HepG2 (cell line): ENCODE data around the gene ALG3. TPM values are rescaled to one million over a fixed set of nuclear protein-coding genes. Genes with fewer than 3 reads are reported as not detected.

Experiments used
- ATAC-seq: fragments of 200-7000 bp; cut with Tn5 transposase; 3 replicates; pipeline ENCODE4 v1.9.1; 2020; ENCODE audit warnings: mild to moderate bottlenecking, moderate library complexity
- BruUV-seq: library from RNA; stranded (reverse); fragments of 400-500 nt; replicated peaks from 2 replicates; lab custom pipeline; 2021; lab: Mats Ljungman, UMichigan
- CTCF ChIA-PET: fragments of 300-600 bp; formaldehyde crosslinking; extraction: SDS; loops from one replicate; lab custom pipeline; 2021; ENCODE audit warnings: low total read pairs, inconsistent platforms, low intra/inter-chr PET ratio; lab: Yijun Ruan, JAX
- POLR2A ChIA-PET: fragments of 350-600 bp; sonication (Branson Sonifier 250); formaldehyde crosslinking; loops from one replicate; lab custom pipeline; 2020; ENCODE audit warnings: antibody characterized with exemption, inconsistent platforms; lab: Yijun Ruan, JAX
- DNase-seq: peaks from one replicate; pipeline ENCODE4 v3.0.0-alpha.2; 2015; ENCODE audit warnings: low spot score
- FAIRE-seq: peaks from 3 replicates; lab custom pipeline; 2011; peaks lifted over from hg19 to GRCh38; lab: Jason Lieb, UNC
- H2AFZ ChIP-seq: one replicate; pipeline ENCODE4 v1.6.1; 2011; ENCODE audit warnings: low read length, inconsistent platforms
- H3K27ac ChIP-seq: fragments of 300-600 bp; 3 replicates; pipeline ENCODE4 v1.8.0; 2011; ENCODE audit warnings: mixed run types, mild to moderate bottlenecking, mixed read lengths, low read length, inconsistent platforms; ENCODE audit not compliant: insufficient read depth; ENCODE audit errors: extremely low read length
- H3K27me3 ChIP-seq, 2 experiments: fragments of 200-600 bp in 1 of 2; 2 replicates in 1 of 2; 3 replicates in 1 of 2; pipeline versions ENCODE4 v1.6.0 to v1.8.0; 2011; ENCODE audit warnings: low read length in 2 of 2, mild to moderate bottlenecking in 2 of 2, moderate library complexity in 2 of 2, inconsistent platforms in 1 of 2; ENCODE audit not compliant: insufficient read depth in 2 of 2, control insufficient read depth in 1 of 2
- H3K36me3 ChIP-seq, 2 experiments: fragments of 200-600 bp in 1 of 2; replicated peaks in 1 of 2; 2 replicates in 1 of 2; 3 replicates in 1 of 2; pipeline versions ENCODE4 v1.5.1 to v1.8.0; 2011; ENCODE audit warnings: low read length in 2 of 2, inconsistent platforms in 1 of 2; ENCODE audit not compliant: insufficient read depth in 2 of 2, control insufficient read depth in 1 of 2
- H3K4me1 ChIP-seq: 2 replicates; pipeline ENCODE4 v1.5.1; 2012; ENCODE audit warnings: low read length, inconsistent platforms; ENCODE audit not compliant: insufficient read depth
- H3K4me2 ChIP-seq: 2 replicates; pipeline ENCODE4 v1.6.0; 2011; ENCODE audit warnings: low read depth, low read length, inconsistent platforms
- H3K4me3 ChIP-seq, 3 experiments: fragments of 200-600 bp in 1 of 3; sonication (generic), shearing (Covaris generic) in 1 of 3; replicated peaks in 1 of 3; 2 replicates each; pipeline ENCODE4 v1.5.1; 2011 to 2016; ENCODE audit warnings: low read length in 3 of 3, inconsistent platforms in 2 of 3, low read depth in 2 of 3, mild to moderate bottlenecking in 2 of 3, control low read depth in 1 of 3, mixed read lengths in 1 of 3; ENCODE audit not compliant: insufficient read depth in 1 of 3
- H3K79me2 ChIP-seq: one replicate; pipeline ENCODE4 v1.6.1; 2011; ENCODE audit warnings: low read length, inconsistent platforms; ENCODE audit not compliant: insufficient read depth
- H3K9ac ChIP-seq: 2 replicates; pipeline ENCODE4 v1.6.0; 2011; ENCODE audit warnings: mild to moderate bottlenecking, low read depth, low read length, inconsistent platforms; ENCODE audit not compliant: insufficient read depth
- H3K9me3 ChIP-seq: 2 replicates; pipeline ENCODE4 v1.5.1; 2012; ENCODE audit warnings: mild to moderate bottlenecking, low read length
- H4K20me1 ChIP-seq: 2 replicates; pipeline ENCODE4 v1.6.0; 2011; ENCODE audit warnings: inconsistent platforms, mild to moderate bottlenecking, low read length, moderate library complexity; ENCODE audit not compliant: insufficient read depth
- AKAP8 ChIP-seq: sonication (generic); formaldehyde crosslinking; IDR thresholded peaks from 2 replicates; pipeline ENCODE4 v1.5.1; 2020; ENCODE audit warnings: mild to moderate bottlenecking, missing genetic modification reagents
- ATRX ChIP-seq: sonication (generic); formaldehyde crosslinking; IDR thresholded peaks from 2 replicates; pipeline ENCODE4 v1.4.0; 2020; ENCODE audit warnings: missing genetic modification reagents, borderline replicate concordance
- FOSL2 ChIP-seq: sonication (generic); formaldehyde crosslinking; IDR thresholded peaks from 2 replicates; pipeline ENCODE4 v1.4.0; 2020; ENCODE audit warnings: missing genetic modification reagents
- MIER3 ChIP-seq: IDR thresholded peaks from 2 replicates; pipeline ENCODE4 v1.6.1; 2016; ENCODE audit warnings: missing compliant biosample characterization, borderline replicate concordance
- PHF8 ChIP-seq: sonication (generic); formaldehyde crosslinking; IDR thresholded peaks from 2 replicates; pipeline ENCODE4 v1.5.0; 2020; ENCODE audit warnings: missing genetic modification reagents
- SCMH1 ChIP-seq: sonication (generic); formaldehyde crosslinking; IDR thresholded peaks from 2 replicates; pipeline ENCODE4 v1.9.0; 2021; ENCODE audit warnings: missing genetic modification reagents, mild to moderate bottlenecking, borderline replicate concordance
- SOX13 ChIP-seq, 3 experiments: fragments of 450-650 bp in 1 of 3; sonication (generic) in 1 of 3; formaldehyde crosslinking in 1 of 3; IDR thresholded peaks in 2 of 3; conservative IDR thresholded peaks in 1 of 3; 2 replicates each; pipeline versions ENCODE4 v1.5.0 to v1.6.1; 2016 to 2020; ENCODE audit warnings: antibody characterized with exemption in 1 of 3, mild to moderate bottlenecking in 1 of 3, missing compliant biosample characterization in 1 of 3, missing genetic modification reagents in 1 of 3, moderate library complexity in 1 of 3
- STAT5B ChIP-seq: sonication (generic); formaldehyde crosslinking; IDR thresholded peaks from 2 replicates; pipeline ENCODE4 v1.4.0; 2020; ENCODE audit warnings: missing genetic modification reagents
- ZNF124 ChIP-seq: sonication (generic); formaldehyde crosslinking; IDR thresholded peaks from 2 replicates; pipeline ENCODE4 v1.4.0; 2020; ENCODE audit warnings: missing genetic modification reagents
- ZNF776 ChIP-seq: sonication (generic); formaldehyde crosslinking; IDR thresholded peaks from 2 replicates; pipeline ENCODE4 v1.4.0; 2020; ENCODE audit warnings: mild to moderate bottlenecking, missing genetic modification reagents
- WGBS: methylation state at CpG from one replicate; pipeline ENCODE4 v1.1.6; 2017; ENCODE audit warnings: low lambda C conversion rate; 5-methylcytosine and 5-hydroxymethylcytosine counted together
- in situ Hi-C: cut with HindIII; loops from 2 replicates; pipeline ENCODE4 v1.10.0; 2017; ENCODE audit warnings: low pct_unique_long_range_greater_than_20kb; ENCODE audit not compliant: extremely low pct_ligation_motif_present
- intact Hi-C: fragments of 100-400 bp; cut with micrococcal nuclease; formaldehyde crosslinking; loops from one replicate; pipeline ENCODE4 v1.10.0; 2022; ENCODE audit not compliant: unreplicated experiment
- polyA plus RNA-seq, 8 experiments: library from polyadenylated mRNA; depleted of rRNA in 3 of 8; stranded (reverse) in 7 of 8; unstranded in 1 of 8; fragments of >200 nt; fragmentation: Illumina TruSeq in 4 of 8; extraction: Trizol in 4 of 8; gene quantifications; 2 replicates each; pipeline versions ENCODE4 v1.2.1 to v1.2.3, GENCODE V29; 2011 to 2016; ENCODE audit warnings: low read depth in 4 of 8, missing spikeins in 1 of 8, mixed read lengths in 1 of 8; ENCODE audit not compliant: insufficient read depth in 1 of 8
- total RNA-seq, 5 experiments: library from RNA; depleted of rRNA; stranded (reverse); fragments of >200 nt; fragmentation: Illumina TruSeq; extraction: Trizol; gene quantifications; 2 replicates each; pipeline ENCODE4 v1.2.3, GENCODE V29; 2016; ENCODE audit warnings: low read depth in 1 of 5
- TF ChIP-seq, protein P1 (sequence below): sonication (generic); formaldehyde crosslinking; IDR thresholded peaks from 2 replicates; pipeline ENCODE4 v1.4.0; 2020; ENCODE audit warnings: missing genetic modification reagents; ENCODE audit errors: not compliant biosample characterization
- TF ChIP-seq, protein P2 (sequence below): sonication (generic); formaldehyde crosslinking; conservative IDR thresholded peaks from 2 replicates; pipeline ENCODE4 v1.8.0; 2022; ENCODE audit warnings: missing genetic modification reagents

The ALG3 gene
- total and polyA plus RNA-seq, 2 of the 13 experiments (the other 11 are each of a cell fraction or from before 2014, with no cell fraction given) = 46.6 to 57.1 TPM

DNA sequence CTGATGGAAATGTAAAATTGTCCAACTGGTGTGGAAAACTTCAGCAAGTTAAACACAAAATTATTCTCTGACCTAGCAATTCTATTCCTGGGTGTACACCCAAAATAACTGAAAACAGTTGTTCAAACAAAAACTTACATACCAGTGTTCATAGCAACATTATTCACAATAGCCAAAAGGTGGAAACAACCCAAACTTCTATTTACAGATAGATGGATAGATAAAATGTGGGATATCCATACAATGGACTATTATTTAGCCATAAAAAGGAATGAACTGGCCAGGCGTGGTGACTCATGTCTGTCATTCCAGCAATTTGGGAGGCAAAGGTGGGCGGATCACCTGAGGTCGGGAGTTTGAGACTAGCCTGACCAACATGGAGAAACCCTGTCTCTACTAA, 26.2 kb downstream of the ALG3 start:
- H3K27ac ChIP-seq = no peak overlapping the region
- intact Hi-C loops (loop anchor here (10.0 kb wide), 1 partner anchor 62 kb away; no protein-coding TSS in a partner anchor), in situ Hi-C loops (no loop called here)
- POLR2A ChIA-PET = no interaction called here
- no peak overlapping the region for H3K4me2 ChIP-seq
- no peaks in the 10 kb centered on the region for H3K79me2 ChIP-seq
- TF ChIP-seq SOX13 (IDR thresholded peaks at IDR 0.05) (no peak), SOX13 (CRISPR knock-in tag; conservative IDR thresholded peaks at IDR 0.05 in 1 of 2, IDR thresholded peaks at IDR 0.05 in 1 of 2) (peak in 1 of 2 experiments; percentile 24; a peak in 1 of 4 replicates), ATRX (no peak), FOSL2 (CRISPR knock-in tag) (peak; percentile 18; the same call in 1 of the 2 replicates)
- TF ChIP-seq, all 625 proteins: peak for 2
- DNase-seq = no peak
- Histone ChIP-seq H3K9me3 (no peaks in the 10 kb centered on the region), H3K4me3 (no peak overlapping the region), H3K4me1 (no peaks in the 10 kb centered on the region), H3K36me3 (no peaks in the 10 kb centered on the region), H3K9ac (no peak overlapping the region), H3K27me3 (peaks cover 0 to 18% of the 10 kb centered on the region in 2 experiments; a peak in 2 of 5 replicates), H2AFZ (no peak overlapping the region), H4K20me1 (peaks cover 2% of the 10 kb centered on the region; the same call in 1 of the 2 replicates)
- no peak for ATAC-seq
- no TSS peak for BruUV-seq
- CTCF ChIA-PET = no interaction called here
- FAIRE-seq = no peak
- 0% methylated on average over 3 of the region's 3 CpGs for WGBS

DNA sequence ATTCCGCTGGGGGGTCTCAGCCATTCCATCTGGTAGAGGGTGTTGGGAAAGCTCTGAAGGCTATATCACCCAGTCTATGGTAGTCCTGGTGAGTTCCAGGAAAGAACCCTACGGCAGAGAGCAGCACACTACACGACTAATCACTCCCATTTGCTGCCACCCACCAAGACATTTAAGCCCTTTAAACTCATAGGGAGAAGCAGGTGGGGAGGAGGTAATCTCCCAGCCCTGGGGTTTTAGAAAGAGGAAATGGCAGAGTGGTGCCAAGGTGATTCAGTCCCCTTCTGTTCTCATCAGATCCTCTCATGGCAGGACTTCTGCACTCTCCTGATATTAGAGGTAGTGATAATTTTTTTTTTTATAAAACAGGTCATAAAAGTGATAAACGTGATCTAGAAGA, 29.9 kb downstream of the ALG3 start:
- DNase-seq (no peak), FAIRE-seq (no peak), ATAC-seq (no peak)
- no peaks in the 10 kb centered on the region for H3K79me2 ChIP-seq
- 16% methylated on average over 4 of the region's 4 CpGs for WGBS
- no TSS peak for BruUV-seq
- no peaks in the 10 kb centered on the region for H3K9me3 ChIP-seq
- no peaks in the 10 kb centered on the region for H3K36me3 ChIP-seq
- H3K9ac ChIP-seq = no peak overlapping the region
- no peak overlapping the region for H3K27ac ChIP-seq
- no peak overlapping the region for H3K4me3 ChIP-seq
- H3K27me3 ChIP-seq = peaks cover 0 to 5% of the 10 kb centered on the region in 2 experiments; a peak in 1 of 5 replicates
- CTCF ChIA-PET = no interaction called here
- intact Hi-C loops (no loop called here), in situ Hi-C loops (no loop called here)
- POLR2A ChIA-PET = no interaction called here
- no peak overlapping the region for H2AFZ ChIP-seq
- no peaks in the 10 kb centered on the region for H4K20me1 ChIP-seq
- H3K4me1 ChIP-seq = no peaks in the 10 kb centered on the region
- no peak overlapping the region for H3K4me2 ChIP-seq
- TF ChIP-seq PHF8 (CRISPR knock-in tag) (no peak), SCMH1 (no peak), AKAP8 (CRISPR knock-in tag) (no peak), ZNF124 (no peak), ZNF776 (CRISPR knock-in tag) (no peak), MIER3 (CRISPR knock-in tag) (no peak), STAT5B (CRISPR knock-in tag) (no peak)
- TF ChIP-seq, protein P1, sequence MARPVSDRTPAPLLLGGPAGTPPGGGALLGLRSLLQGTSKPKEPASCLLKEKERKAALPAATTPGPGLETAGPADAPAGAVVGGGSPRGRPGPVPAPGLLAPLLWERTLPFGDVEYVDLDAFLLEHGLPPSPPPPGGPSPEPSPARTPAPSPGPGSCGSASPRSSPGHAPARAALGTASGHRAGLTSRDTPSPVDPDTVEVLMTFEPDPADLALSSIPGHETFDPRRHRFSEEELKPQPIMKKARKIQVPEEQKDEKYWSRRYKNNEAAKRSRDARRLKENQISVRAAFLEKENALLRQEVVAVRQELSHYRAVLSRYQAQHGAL = no peak
- TF ChIP-seq, protein P2, sequence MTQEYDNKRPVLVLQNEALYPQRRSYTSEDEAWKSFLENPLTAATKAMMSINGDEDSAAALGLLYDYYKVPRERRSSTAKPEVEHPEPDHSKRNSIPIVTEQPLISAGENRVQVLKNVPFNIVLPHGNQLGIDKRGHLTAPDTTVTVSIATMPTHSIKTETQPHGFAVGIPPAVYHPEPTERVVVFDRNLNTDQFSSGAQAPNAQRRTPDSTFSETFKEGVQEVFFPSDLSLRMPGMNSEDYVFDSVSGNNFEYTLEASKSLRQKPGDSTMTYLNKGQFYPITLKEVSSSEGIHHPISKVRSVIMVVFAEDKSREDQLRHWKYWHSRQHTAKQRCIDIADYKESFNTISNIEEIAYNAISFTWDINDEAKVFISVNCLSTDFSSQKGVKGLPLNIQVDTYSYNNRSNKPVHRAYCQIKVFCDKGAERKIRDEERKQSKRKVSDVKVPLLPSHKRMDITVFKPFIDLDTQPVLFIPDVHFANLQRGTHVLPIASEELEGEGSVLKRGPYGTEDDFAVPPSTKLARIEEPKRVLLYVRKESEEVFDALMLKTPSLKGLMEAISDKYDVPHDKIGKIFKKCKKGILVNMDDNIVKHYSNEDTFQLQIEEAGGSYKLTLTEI (CRISPR knock-in tag) = no peak
